NCI-H226 (cell line): ENCODE data around the gene COLEC12.

Experiments
- DNase-seq: peaks from one replicate; pipeline ENCODE4 v3.0.0-alpha.2; 2015

The COLEC12 gene

DNA sequence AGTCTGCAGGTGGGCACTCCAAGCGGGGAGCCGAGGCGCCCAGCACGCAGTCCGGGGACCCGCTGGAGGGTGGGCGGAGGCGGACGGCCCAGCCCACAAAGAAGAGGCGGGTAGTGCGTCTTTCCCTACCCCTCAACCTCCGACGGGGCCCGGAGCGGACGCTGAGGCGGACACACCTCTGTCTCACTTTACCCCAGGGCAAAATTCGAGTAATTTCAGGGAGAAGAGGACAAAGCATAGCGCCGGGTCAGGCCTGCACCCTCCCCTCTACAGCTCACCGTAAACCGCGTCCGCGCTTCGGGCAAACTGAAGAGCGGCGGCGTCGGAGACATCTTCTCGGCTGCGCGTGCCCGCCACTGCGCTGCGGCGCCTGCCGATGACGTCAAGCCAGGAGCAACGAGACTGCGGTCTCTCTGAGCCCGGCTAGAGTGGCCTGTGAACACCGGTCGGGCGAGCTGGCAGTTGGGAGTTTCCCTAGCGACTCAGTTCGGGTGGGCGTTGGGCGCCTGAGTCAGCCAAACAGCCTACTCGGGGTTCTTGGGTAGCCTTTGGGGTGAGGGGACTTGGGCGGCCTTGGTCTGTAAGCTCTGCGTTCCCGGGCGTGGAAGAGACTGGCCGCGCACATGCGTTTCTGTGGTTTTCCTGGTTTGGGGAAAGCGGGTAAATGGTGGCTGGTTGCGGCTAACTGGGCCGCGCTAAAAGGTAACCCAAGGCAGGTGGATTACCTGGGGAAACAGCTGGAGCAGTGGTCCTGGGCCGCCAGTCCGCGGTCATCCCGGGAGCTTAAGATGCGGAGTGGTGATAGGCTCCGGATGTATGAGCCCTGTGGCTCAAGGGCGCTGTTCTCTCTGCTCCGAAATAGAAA is 232.6 kb downstream of the COLEC12 start, which contains the start of gene THOC1:
Gene THOC1 (minus strand): TSS at position 360 of the 865 bp plus-strand sequence. CDS start 28 bp downstream, at position 332.
- peak; percentile 94 for DNase-seq

DNA sequence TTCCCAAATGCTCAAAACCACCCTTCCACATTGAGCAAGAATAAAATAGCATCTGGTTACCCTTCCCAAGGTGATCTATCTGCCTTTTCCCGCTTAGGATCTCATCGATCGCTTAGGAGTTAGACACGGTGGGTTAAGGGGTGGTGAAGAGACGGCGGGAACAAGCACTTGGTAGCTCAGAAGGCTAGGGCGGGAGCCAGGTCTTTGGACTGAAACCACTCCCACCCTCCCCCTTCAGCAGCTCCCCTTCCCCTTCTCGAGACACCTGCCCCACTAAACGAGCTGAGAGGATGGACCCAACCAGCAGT is 233.2 kb downstream of the COLEC12 start:
- DNase-seq, result peak; percentile 2
